IPS-18a (cell line): Measurements from ENCODE around the gene TOP2A.

Experiments
- H3K27ac ChIP-seq: one replicate; pipeline ENCODE4 v1.5.1; 2013; ENCODE audit warnings: low read length
- H3K27me3 ChIP-seq: one replicate; pipeline ENCODE4 v1.6.1; 2013; ENCODE audit warnings: mild to moderate bottlenecking, low read length; ENCODE audit not compliant: control insufficient read depth, insufficient read depth
- H3K36me3 ChIP-seq: one replicate; pipeline ENCODE4 v1.6.1; 2013; ENCODE audit warnings: low read depth, low read length; ENCODE audit not compliant: control insufficient read depth
- H3K4me1 ChIP-seq: one replicate; pipeline ENCODE4 v1.6.1; 2013; ENCODE audit warnings: low read depth, low read length; ENCODE audit not compliant: control insufficient read depth
- H3K4me3 ChIP-seq: one replicate; pipeline ENCODE4 v1.5.1; 2013; ENCODE audit warnings: low read length
- H3K9ac ChIP-seq: one replicate; pipeline ENCODE4 v1.6.1; 2013; ENCODE audit warnings: mild to moderate bottlenecking, low read length, moderate library complexity
- H3K9me3 ChIP-seq: one replicate; pipeline ENCODE4 v1.6.1; 2013; ENCODE audit warnings: low read depth, low read length; ENCODE audit not compliant: control insufficient read depth

TOP2A gene

GRCh38 chr17:40448213-40448638 is 30.5 kb upstream of the TOP2A start:
- Histone ChIP-seq H3K4me1 (peaks cover 23% of the 10 kb centered on the region), H3K9ac (no peak overlapping the region), H3K27ac (no peak overlapping the region), H3K36me3 (peaks cover 3% of the 10 kb centered on the region), H3K9me3 (no peaks in the 10 kb centered on the region), H3K4me3 (no peak overlapping the region), H3K27me3 (peaks cover 5% of the 10 kb centered on the region)

GRCh38 chr17:40447806-40448205 is 30.1 kb upstream of the TOP2A start:
- peaks cover 5% of the 10 kb centered on the region for H3K27me3 ChIP-seq
- no peaks in the 10 kb centered on the region for H3K36me3 ChIP-seq
- peaks cover 23% of the 10 kb centered on the region for H3K4me1 ChIP-seq
- H3K9ac ChIP-seq = no peak overlapping the region
- no peak overlapping the region for H3K27ac ChIP-seq
- no peaks in the 10 kb centered on the region for H3K9me3 ChIP-seq
- H3K4me3 ChIP-seq = no peak overlapping the region

GRCh38 chr17:40447148-40447644 is 29.5 kb upstream of the TOP2A start:
- H3K9ac ChIP-seq = no peak overlapping the region
- H3K9me3 ChIP-seq = no peaks in the 10 kb centered on the region
- H3K36me3 ChIP-seq = no peaks in the 10 kb centered on the region
- no peak overlapping the region for H3K27ac ChIP-seq
- no peak overlapping the region for H3K4me3 ChIP-seq
- H3K4me1 ChIP-seq = peaks cover 26% of the 10 kb centered on the region
- peaks cover 9% of the 10 kb centered on the region for H3K27me3 ChIP-seq

- Histone ChIP-seq H3K4me3 (no peak overlapping the region), H3K27me3 (peaks cover 11% of the 10 kb centered on the region), H3K27ac (no peak overlapping the region), H3K4me1 (peaks cover 26% of the 10 kb centered on the region), H3K9me3 (no peaks in the 10 kb centered on the region), H3K9ac (no peak overlapping the region), H3K36me3 (no peaks in the 10 kb centered on the region)
Observed at GRCh38 chr17:40445751-40446468, 28.2 kb upstream of the TOP2A start.

GRCh38 chr17:40443988-40444899 is 26.5 kb upstream of the TOP2A start:
- Histone ChIP-seq H3K4me3 (peak overlapping the region; percentile 59), H3K9me3 (no peaks in the 10 kb centered on the region), H3K36me3 (no peaks in the 10 kb centered on the region), H3K27me3 (peaks cover 11% of the 10 kb centered on the region), H3K4me1 (peaks cover 22% of the 10 kb centered on the region), H3K27ac (no peak overlapping the region), H3K9ac (no peak overlapping the region)

GRCh38 chr17:40443196-40443987 is 25.7 kb upstream of the TOP2A start, which contains the start of gene IGFBP4:
Gene IGFBP4, plus strand, starts transcription at chr17:40443450. Its CDS starts 286 bp downstream, at chr17:40443736.
- peaks cover 19% of the 10 kb centered on the region for H3K4me1 ChIP-seq
- H3K9ac ChIP-seq = peak within 1 kb of the TSS; percentile 55
- H3K4me3 ChIP-seq = peak within 1 kb of the TSS; percentile 59
- no peaks in the 10 kb centered on the region for H3K9me3 ChIP-seq
- peaks cover 11% of the 10 kb centered on the region for H3K27me3 ChIP-seq
- no peaks in the 10 kb centered on the region for H3K36me3 ChIP-seq
- H3K27ac ChIP-seq = no peak within 1 kb of the TSS

- no peaks in the 10 kb centered on the region for H3K36me3 ChIP-seq
- no peaks in the 10 kb centered on the region for H3K9me3 ChIP-seq
- H3K4me1 ChIP-seq = peaks cover 19% of the 10 kb centered on the region
- H3K4me3 ChIP-seq = peak overlapping the region; percentile 57
- peak overlapping the region; percentile 55 for H3K9ac ChIP-seq
- no peak overlapping the region for H3K27ac ChIP-seq
- peaks cover 11% of the 10 kb centered on the region for H3K27me3 ChIP-seq
Observed at GRCh38 chr17:40442392-40443195, 24.9 kb upstream of the TOP2A start.

- H3K27ac ChIP-seq = no peak overlapping the region
- peaks cover 11% of the 10 kb centered on the region for H3K27me3 ChIP-seq
- H3K9me3 ChIP-seq = no peaks in the 10 kb centered on the region
- H3K9ac ChIP-seq = no peak overlapping the region
- H3K36me3 ChIP-seq = no peaks in the 10 kb centered on the region
- peaks cover 13% of the 10 kb centered on the region for H3K4me1 ChIP-seq
- no peak overlapping the region for H3K4me3 ChIP-seq
Observed at GRCh38 chr17:40440166-40440565, 22.5 kb upstream of the TOP2A start.

GRCh38 chr17:40437095-40437732 is 19.5 kb upstream of the TOP2A start:
- H3K4me3 ChIP-seq = no peak overlapping the region
- H3K4me1 ChIP-seq = peaks cover 3% of the 10 kb centered on the region
- H3K36me3 ChIP-seq = no peaks in the 10 kb centered on the region
- H3K9me3 ChIP-seq = no peaks in the 10 kb centered on the region
- H3K27me3 ChIP-seq = peaks cover 2% of the 10 kb centered on the region
- no peak overlapping the region for H3K9ac ChIP-seq
- H3K27ac ChIP-seq = no peak overlapping the region

GRCh38 chr17:40436636-40437035 is 18.9 kb upstream of the TOP2A start:
- no peak overlapping the region for H3K9ac ChIP-seq
- no peaks in the 10 kb centered on the region for H3K36me3 ChIP-seq
- H3K9me3 ChIP-seq = no peaks in the 10 kb centered on the region

More at GRCh38 chr17:40436636-40437035, 18.9 kb upstream of the TOP2A start:
- Histone ChIP-seq H3K27me3 (no peaks in the 10 kb centered on the region), H3K4me3 (no peak overlapping the region), H3K4me1 (peaks cover 3% of the 10 kb centered on the region), H3K27ac (no peak overlapping the region)
